Panc1 (cell line): ENCODE results near the gene GPX3. TPM values are rescaled to one million over a fixed set of nuclear protein-coding genes. Genes with fewer than 3 reads are reported as not detected.

Source experiments
- ATAC-seq: fragments of 200-7000 bp; cut with Tn5 transposase; 2 replicates; pipeline ENCODE4 v1.9.1; 2020; ENCODE audit warnings: mild to moderate bottlenecking, moderate library complexity
- BruUV-seq: library from RNA; stranded (reverse); fragments of 400-500 nt; replicated peaks from 2 replicates; lab custom pipeline; 2021; lab: Mats Ljungman, UMichigan
- CTCF ChIA-PET: fragments of 300-600 bp; sonication (Branson Sonifier 250); formaldehyde crosslinking; loops from one replicate; lab custom pipeline; 2022; ENCODE audit warnings: antibody characterized with exemption; lab: Charles Lee
- POLR2A ChIA-PET: fragments of 300-600 bp; sonication (Branson Sonifier 250); formaldehyde crosslinking; loops from one replicate; lab custom pipeline; 2022; ENCODE audit warnings: antibody characterized with exemption; lab: Charles Lee
- DNase-seq: peaks from one replicate; pipeline ENCODE4 v3.0.0-alpha.2; 2010; ENCODE audit warnings: low read depth, low spot score
- H3K27ac ChIP-seq: 2 replicates; pipeline ENCODE4 v1.5.1; 2011; ENCODE audit warnings: mild to moderate bottlenecking, low read length, inconsistent platforms
- H3K27me3 ChIP-seq: fragments of 200-500 bp; sonication (Bioruptor generic); 2 replicates; pipeline ENCODE4 v1.6.0; 2014; ENCODE audit warnings: low read length, inconsistent platforms; ENCODE audit not compliant: control insufficient read depth, insufficient read depth
- H3K36me3 ChIP-seq: fragments of 200-500 bp; sonication (Bioruptor generic); 2 replicates; pipeline ENCODE4 v1.5.1; 2014; ENCODE audit warnings: inconsistent platforms, mild to moderate bottlenecking, low read length, moderate library complexity; ENCODE audit not compliant: control insufficient read depth, insufficient read depth
- H3K4me1 ChIP-seq: 2 replicates; pipeline ENCODE4 v1.5.1; 2011; ENCODE audit warnings: inconsistent platforms, mild to moderate bottlenecking, low read length, moderate library complexity; ENCODE audit not compliant: control insufficient read depth, insufficient read depth
- H3K4me3 ChIP-seq, 2 experiments: 2 replicates each; pipeline ENCODE4 v1.5.1; 2011 to 2012; ENCODE audit warnings: low read depth in 2 of 2, low read length in 2 of 2, mild to moderate bottlenecking in 2 of 2, inconsistent platforms in 1 of 2, moderate library complexity in 1 of 2
- H3K9me3 ChIP-seq: fragments of 200-500 bp; sonication (Bioruptor generic); 2 replicates; pipeline ENCODE4 v1.5.1; 2014; ENCODE audit warnings: low read depth, mild to moderate bottlenecking, inconsistent platforms, low read length, moderate library complexity; ENCODE audit not compliant: control insufficient read depth, insufficient read depth
- CTCF ChIP-seq: fragments of 450-650 bp; IDR thresholded peaks from 2 replicates; pipeline ENCODE4 v1.5.1; 2017; ENCODE audit warnings: mild to moderate bottlenecking
- POLR2AphosphoS5 ChIP-seq: IDR thresholded peaks from 2 replicates; pipeline ENCODE4 v1.6.1; 2012; ENCODE audit warnings: mild to moderate bottlenecking, low read depth, low read length, moderate library complexity
- REST ChIP-seq, 2 experiments: IDR thresholded peaks; 2 replicates each; pipeline ENCODE4 v1.6.1; 2011 to 2012; ENCODE audit warnings: low read depth in 2 of 2, control low read depth in 1 of 2, low read length in 1 of 2, mild to moderate bottlenecking in 1 of 2, moderate library complexity in 1 of 2; ENCODE audit not compliant: insufficient read depth in 1 of 2
- SIN3A ChIP-seq: IDR thresholded peaks from 2 replicates; pipeline ENCODE4 v1.6.1; 2012; ENCODE audit warnings: low read depth, mild to moderate bottlenecking, low read length, moderate library complexity, borderline replicate concordance; ENCODE audit not compliant: insufficient read depth
- TCF7L2 ChIP-seq: IDR thresholded peaks from 2 replicates; pipeline ENCODE4 v1.6.1; 2011; ENCODE audit warnings: mild to moderate bottlenecking, low read depth, low read length, inconsistent platforms
- in situ Hi-C: cut with HindIII; loops from 2 replicates; pipeline ENCODE4 v1.10.0; 2016; ENCODE audit warnings: low sequenced_read_pairs, low pct_unique_long_range_greater_than_20kb
- intact Hi-C: fragments of 100-400 bp; cut with micrococcal nuclease; formaldehyde crosslinking; loops from one replicate; pipeline ENCODE4 v1.10.0; 2022; ENCODE audit not compliant: unreplicated experiment
- total RNA-seq: library from RNA; stranded (reverse); gene quantifications from one replicate; pipeline ENCODE4 v1.2.1, GENCODE V29; 2021; ENCODE audit not compliant: unreplicated experiment

The GPX3 gene
- total RNA-seq, 1 experiment from 2014 or later, result 8.5 TPM

GRCh38 chr5:151028717-151029116 lies 8.3 kb downstream of the GPX3 start:
- in situ Hi-C loops, result no loop called here
- no TSS peak for BruUV-seq

GRCh38 chr5:151029179-151030055 lies 9.0 kb downstream of the GPX3 start:
- CTCF ChIA-PET, result no interaction called here
- POLR2A ChIA-PET, result no interaction called here
- intact Hi-C loops (no loop called here), in situ Hi-C loops (no loop called here)
- ATAC-seq (no peak), DNase-seq (no peak)
- Histone ChIP-seq H3K27ac (no peak overlapping the region), H3K9me3 (no peaks in the 10 kb centered on the region), H3K36me3 (no peaks in the 10 kb centered on the region; the same call in 1 of the 2 replicates), H3K4me3 (no peak overlapping the region), H3K4me1 (no peaks in the 10 kb centered on the region), H3K27me3 (no peaks in the 10 kb centered on the region)
- TF ChIP-seq POLR2AphosphoS5, result no peak
- no peak for TF ChIP-seq SIN3A
- TF ChIP-seq TCF7L2, result no peak
- no TSS peak for BruUV-seq

More at GRCh38 chr5:151028717-151029116, 8.3 kb downstream of the GPX3 start:
- no peak for ATAC-seq
- Histone ChIP-seq H3K4me1 (0 out of 2 replicates have a peak, but pooled peaks cover 2% of the 10 kb centered on the region), H3K36me3 (no peaks in the 10 kb centered on the region; the same call in 1 of the 2 replicates), H3K27ac (no peak overlapping the region), H3K9me3 (no peaks in the 10 kb centered on the region), H3K4me3 (no peak overlapping the region), H3K27me3 (no peaks in the 10 kb centered on the region)
- intact Hi-C loops, result no loop called here
- ChIA-PET CTCF (no interaction called here), POLR2A (no interaction called here)
- no peak for DNase-seq
- TF ChIP-seq REST (IDR thresholded peaks at IDR 0.05; ENCODE audit: insufficient read depth in 1 of 2, low read depth in 2 of 2, low read length in 1 of 2), result no peak
- no peak for TF ChIP-seq CTCF
- no peak for TF ChIP-seq TCF7L2
- no peak for TF ChIP-seq SIN3A
- no peak for TF ChIP-seq POLR2AphosphoS5

GRCh38 chr5:151030056-151030336 lies 9.6 kb downstream of the GPX3 start:
- POLR2A ChIA-PET, result no interaction called here
- CTCF ChIA-PET, result no interaction called here
- no peak for TF ChIP-seq SIN3A
- TF ChIP-seq REST (IDR thresholded peaks at IDR 0.05; ENCODE audit: insufficient read depth in 1 of 2, low read depth in 2 of 2, low read length in 1 of 2), result no peak
- no peak for TF ChIP-seq TCF7L2
- no peak for TF ChIP-seq POLR2AphosphoS5
- no peak for TF ChIP-seq CTCF

More at GRCh38 chr5:151030056-151030336, 9.6 kb downstream of the GPX3 start:
- Histone ChIP-seq H3K27ac (no peak overlapping the region), H3K36me3 (no peaks in the 10 kb centered on the region; the same call in 1 of the 2 replicates), H3K9me3 (no peaks in the 10 kb centered on the region), H3K4me1 (no peaks in the 10 kb centered on the region), H3K4me3 (no peak overlapping the region), H3K27me3 (no peaks in the 10 kb centered on the region)
- intact Hi-C loops, result no loop called here
- DNase-seq (no peak), ATAC-seq (no peak)
- BruUV-seq, result TSS peak; percentile 97
- in situ Hi-C loops, result no loop called here
